ENCODE measurements around the gene LRBA. TPM values are rescaled to one million over a fixed set of nuclear protein-coding genes. Genes with fewer than 3 reads are reported as not detected.

The LRBA gene
- total and polyA plus RNA-seq, 8 donors = 7.3 to 156 (median 73.9) TPM

DNA sequence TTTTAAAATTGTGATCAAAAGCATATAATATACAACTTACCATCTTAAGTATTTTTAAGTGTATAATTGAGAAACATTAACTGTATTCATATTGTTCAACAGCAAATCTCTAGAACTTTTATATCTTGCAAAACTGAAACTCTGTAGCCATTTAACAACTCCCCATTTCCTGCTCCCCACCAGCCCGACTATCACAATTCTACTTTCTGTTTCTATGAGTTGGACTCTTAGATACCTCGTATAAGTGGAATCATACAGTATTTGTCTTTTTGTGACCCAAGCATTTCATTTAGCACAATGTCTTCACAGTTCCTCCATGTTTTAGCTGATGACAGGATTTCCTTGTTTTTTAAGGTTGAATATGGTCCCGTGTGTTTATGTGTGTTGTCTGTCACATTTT is 106.0 kb downstream of the LRBA start:
- no peak for DNase-seq
- no peaks in the 10 kb centered on the region for H3K27me3 ChIP-seq

DNA sequence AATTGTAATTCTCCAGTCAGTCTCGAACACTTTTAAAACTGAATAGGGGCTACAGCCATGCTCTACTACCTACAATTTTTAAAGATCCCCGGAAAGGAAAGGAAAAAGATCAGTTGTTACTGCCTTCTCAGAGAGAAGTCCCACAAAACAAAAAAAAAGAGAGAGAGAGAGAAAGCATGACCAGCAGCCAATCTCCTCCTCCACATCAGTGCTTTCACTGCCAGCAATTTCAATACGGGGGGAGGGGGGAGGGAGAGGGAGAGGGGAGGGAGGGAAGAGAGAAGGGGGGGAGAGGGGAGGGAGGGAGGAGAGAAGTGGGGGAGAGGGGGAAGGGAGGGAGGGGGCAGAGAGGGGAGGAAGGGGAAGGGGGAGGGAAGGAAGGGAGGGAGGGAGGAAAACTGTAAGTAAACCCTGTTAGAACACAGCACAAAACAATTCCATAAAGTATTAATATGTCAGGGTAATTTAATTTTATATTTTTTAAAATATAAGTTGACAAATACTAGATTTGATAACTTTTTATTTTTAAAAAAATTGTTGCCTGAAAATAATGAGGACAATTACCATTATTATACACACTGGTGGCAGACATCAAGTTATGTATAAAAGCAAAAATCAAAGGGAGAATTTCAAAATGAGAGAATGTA is 108.0 kb downstream of the LRBA start:
- peak in 1 of 2 donors; percentile 4 for DNase-seq
- peaks cover 0 to 3% (median 0%) of the 10 kb centered on the region in 4 donors for H3K9me3 ChIP-seq
- TF ChIP-seq POLR2A (IDR thresholded peaks at IDR 0.05) (no peak), EP300 (IDR thresholded peaks at IDR 0.05) (no peak), POLR2AphosphoS5 (IDR thresholded peaks at IDR 0.05) (no peak)
- TF ChIP-seq, protein P1, sequence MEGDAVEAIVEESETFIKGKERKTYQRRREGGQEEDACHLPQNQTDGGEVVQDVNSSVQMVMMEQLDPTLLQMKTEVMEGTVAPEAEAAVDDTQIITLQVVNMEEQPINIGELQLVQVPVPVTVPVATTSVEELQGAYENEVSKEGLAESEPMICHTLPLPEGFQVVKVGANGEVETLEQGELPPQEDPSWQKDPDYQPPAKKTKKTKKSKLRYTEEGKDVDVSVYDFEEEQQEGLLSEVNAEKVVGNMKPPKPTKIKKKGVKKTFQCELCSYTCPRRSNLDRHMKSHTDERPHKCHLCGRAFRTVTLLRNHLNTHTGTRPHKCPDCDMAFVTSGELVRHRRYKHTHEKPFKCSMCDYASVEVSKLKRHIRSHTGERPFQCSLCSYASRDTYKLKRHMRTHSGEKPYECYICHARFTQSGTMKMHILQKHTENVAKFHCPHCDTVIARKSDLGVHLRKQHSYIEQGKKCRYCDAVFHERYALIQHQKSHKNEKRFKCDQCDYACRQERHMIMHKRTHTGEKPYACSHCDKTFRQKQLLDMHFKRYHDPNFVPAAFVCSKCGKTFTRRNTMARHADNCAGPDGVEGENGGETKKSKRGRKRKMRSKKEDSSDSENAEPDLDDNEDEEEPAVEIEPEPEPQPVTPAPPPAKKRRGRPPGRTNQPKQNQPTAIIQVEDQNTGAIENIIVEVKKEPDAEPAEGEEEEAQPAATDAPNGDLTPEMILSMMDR (IDR thresholded peaks at IDR 0.05) = no peak
- WGBS, 5 donors = 40 to 91% (median 59%) methylated on average over 2 to 3 of the region's 3 CpGs
- intact Hi-C loops (cut with DNase I; ENCODE audit: low total_unique reads) = no loop called here
- no peaks in the 10 kb centered on the region for H3K27me3 ChIP-seq
- no peak overlapping the region for H3K27ac ChIP-seq
- H3K4me3 ChIP-seq = no peak overlapping the region
- peaks cover 0 to 56% (median 31%) of the 10 kb centered on the region in 4 donors for H3K36me3 ChIP-seq
- H3K4me1 ChIP-seq = no peaks in the 10 kb centered on the region

More for the DNA sequence above, 106.0 kb downstream of the LRBA start:
- Histone ChIP-seq H3K9me3 (peaks cover 0 to 4% (median 0%) of the 10 kb centered on the region in 4 donors), H3K4me1 (no peaks in the 10 kb centered on the region), H3K36me3 (peaks cover 0 to 58% (median 39%) of the 10 kb centered on the region in 4 donors), H3K27ac (no peak overlapping the region), H3K4me3 (no peak overlapping the region)
- intact Hi-C loops (cut with DNase I; ENCODE audit: low total_unique reads) = no loop called here
- 79 to 84% (median 81%) methylated on average over 3 of the region's 3 CpGs for WGBS, 5 donors
- TF ChIP-seq POLR2A (IDR thresholded peaks at IDR 0.05) = no peak
- no peak for TF ChIP-seq POLR2AphosphoS5 (IDR thresholded peaks at IDR 0.05)

DNA sequence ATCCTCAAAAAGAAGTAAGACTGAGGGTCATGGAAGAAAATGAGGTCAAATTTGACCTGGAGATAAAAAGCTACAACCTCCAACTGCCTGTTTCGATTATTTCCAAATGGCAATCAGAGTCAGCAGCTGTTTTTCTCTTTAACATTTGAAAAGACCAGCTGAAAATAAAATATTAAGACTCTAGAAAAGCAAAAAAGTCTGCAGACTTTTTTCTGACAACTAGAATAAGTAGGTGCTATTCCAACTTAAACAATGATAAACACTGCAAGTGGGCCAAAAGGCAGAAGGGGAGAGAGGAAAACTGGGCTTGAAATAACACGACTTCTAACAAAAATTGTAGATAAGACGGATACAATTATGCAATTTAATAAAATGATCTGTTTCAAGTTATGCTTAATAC is 110.4 kb downstream of the LRBA start:
- DNase-seq = no peak
- intact Hi-C loops (cut with DNase I; ENCODE audit: low total_unique reads) = no loop called here
- H3K27me3 ChIP-seq = no peaks in the 10 kb centered on the region
- H3K4me1 ChIP-seq = no peaks in the 10 kb centered on the region
- H3K9me3 ChIP-seq = no peaks in the 10 kb centered on the region
- 63 to 77% (median 72%) methylated on average over 3 of the region's 3 CpGs for WGBS, 5 donors
- H3K36me3 ChIP-seq = peaks cover 0 to 54% (median 34%) of the 10 kb centered on the region in 4 donors
- TF ChIP-seq, protein P1 (IDR thresholded peaks at IDR 0.05) = no peak
- TF ChIP-seq POLR2AphosphoS5 (IDR thresholded peaks at IDR 0.05) (no peak), POLR2A (IDR thresholded peaks at IDR 0.05) (no peak), EP300 (IDR thresholded peaks at IDR 0.05) (no peak)
- H3K27ac ChIP-seq = no peak overlapping the region
- no peak overlapping the region for H3K4me3 ChIP-seq

DNA sequence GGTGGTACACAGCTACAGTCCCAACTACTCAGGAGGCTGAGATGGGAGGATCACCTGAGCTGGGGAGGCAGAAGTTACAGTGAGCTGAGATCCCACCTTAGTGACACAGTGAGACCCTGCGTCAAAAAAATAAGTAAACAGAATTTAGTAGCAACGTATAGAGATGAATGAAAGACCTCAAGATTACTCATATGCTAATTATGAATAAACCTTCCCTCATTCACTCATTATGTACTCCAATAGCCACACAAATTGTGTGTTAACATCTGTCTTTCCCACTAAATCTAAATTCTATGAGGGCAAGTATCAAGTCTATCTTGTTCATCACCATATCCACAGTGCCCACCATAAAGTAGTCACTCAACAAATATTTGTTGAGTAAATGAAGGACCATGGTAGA is 111.5 kb downstream of the LRBA start:
- WGBS, 5 donors = 82 to 96% (median 91%) methylated on average over 2 of the region's 2 CpGs
- no peak for DNase-seq
- H3K9me3 ChIP-seq = no peaks in the 10 kb centered on the region
- H3K4me1 ChIP-seq = no peaks in the 10 kb centered on the region
- intact Hi-C loops (cut with DNase I; ENCODE audit: low total_unique reads) = no loop called here
- no peak overlapping the region for H3K27ac ChIP-seq
- H3K27me3 ChIP-seq = no peaks in the 10 kb centered on the region
- peaks cover 0 to 61% (median 42%) of the 10 kb centered on the region in 4 donors for H3K36me3 ChIP-seq
- no peak overlapping the region for H3K4me3 ChIP-seq
- TF ChIP-seq POLR2AphosphoS5 (IDR thresholded peaks at IDR 0.05) = no peak
- TF ChIP-seq POLR2A (IDR thresholded peaks at IDR 0.05) = no peak
- TF ChIP-seq, protein P1 (IDR thresholded peaks at IDR 0.05) = no peak
- TF ChIP-seq EP300 (IDR thresholded peaks at IDR 0.05) = no peak

DNA sequence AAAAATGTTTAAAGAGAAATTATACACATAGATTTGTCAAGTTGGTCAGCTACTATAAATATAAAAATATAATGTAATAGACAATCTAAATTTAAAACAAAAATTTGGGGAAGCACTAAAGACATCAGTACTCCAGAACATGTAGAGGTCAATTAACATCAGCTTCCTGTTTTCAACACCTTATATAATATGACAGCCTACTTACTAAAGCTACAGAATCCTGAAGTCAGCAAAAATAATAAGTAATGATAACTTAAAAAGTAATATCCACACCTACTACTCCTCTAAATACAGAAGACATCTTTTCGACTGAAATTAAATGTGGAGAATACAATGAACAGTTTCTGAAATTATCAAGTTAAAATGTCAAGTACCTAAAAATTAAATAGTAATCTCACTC is 118.6 kb downstream of the LRBA start:
- Histone ChIP-seq H3K4me3 (no peak overlapping the region), H3K36me3 (peaks cover 0 to 56% (median 32%) of the 10 kb centered on the region in 4 donors), H3K27me3 (no peaks in the 10 kb centered on the region), H3K27ac (no peak overlapping the region), H3K9me3 (no peaks in the 10 kb centered on the region), H3K4me1 (no peaks in the 10 kb centered on the region)
- intact Hi-C loops (cut with DNase I; ENCODE audit: low total_unique reads) = no loop called here
- 89 to 96% (median 91%) methylated on average over 1 of the region's 1 CpG for WGBS, 5 donors
- no peak for DNase-seq
- no peak for TF ChIP-seq POLR2AphosphoS5 (IDR thresholded peaks at IDR 0.05)
- no peak for TF ChIP-seq EP300 (IDR thresholded peaks at IDR 0.05)
- TF ChIP-seq POLR2A (IDR thresholded peaks at IDR 0.05) = no peak
- TF ChIP-seq, protein P1 (IDR thresholded peaks at IDR 0.05) = no peak

Data from stomach (tissue), 9 donors.